ENCODE data around the gene LRP5.

DNA sequence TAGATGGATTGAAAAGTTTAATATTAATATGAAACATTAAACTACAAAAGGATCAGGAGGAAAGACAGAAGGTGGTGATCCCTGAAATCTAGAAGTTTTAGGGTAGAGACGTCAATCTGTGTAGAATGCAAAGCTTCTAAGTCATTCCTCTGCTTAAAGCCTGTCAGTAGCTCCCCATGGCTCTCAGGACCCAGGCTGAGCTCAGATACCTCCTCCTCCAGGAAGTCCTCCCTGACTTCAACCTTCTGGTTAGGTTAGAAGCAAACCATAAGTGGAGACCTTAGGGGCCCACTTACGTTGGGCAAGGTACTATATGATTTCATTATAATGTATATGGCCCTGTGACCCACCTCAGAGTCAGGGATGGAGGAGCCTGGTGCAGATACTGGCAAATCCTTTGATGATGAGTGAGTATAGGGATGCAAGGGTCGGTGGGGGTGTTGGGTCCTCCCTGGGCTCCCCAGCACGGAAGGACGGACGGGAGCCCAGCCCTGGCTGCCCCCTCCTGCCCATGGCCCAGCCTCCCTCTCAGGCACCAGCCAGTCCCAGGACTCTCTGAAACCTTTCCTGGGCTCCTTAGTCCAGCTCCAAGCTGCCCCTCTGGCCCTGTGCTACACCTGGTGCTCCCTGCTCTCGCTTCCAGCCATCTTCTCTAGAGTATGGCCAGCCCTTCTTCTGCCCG lies 145.0 kb downstream of the LRP5 start:
- TF ChIP-seq, protein P1, sequence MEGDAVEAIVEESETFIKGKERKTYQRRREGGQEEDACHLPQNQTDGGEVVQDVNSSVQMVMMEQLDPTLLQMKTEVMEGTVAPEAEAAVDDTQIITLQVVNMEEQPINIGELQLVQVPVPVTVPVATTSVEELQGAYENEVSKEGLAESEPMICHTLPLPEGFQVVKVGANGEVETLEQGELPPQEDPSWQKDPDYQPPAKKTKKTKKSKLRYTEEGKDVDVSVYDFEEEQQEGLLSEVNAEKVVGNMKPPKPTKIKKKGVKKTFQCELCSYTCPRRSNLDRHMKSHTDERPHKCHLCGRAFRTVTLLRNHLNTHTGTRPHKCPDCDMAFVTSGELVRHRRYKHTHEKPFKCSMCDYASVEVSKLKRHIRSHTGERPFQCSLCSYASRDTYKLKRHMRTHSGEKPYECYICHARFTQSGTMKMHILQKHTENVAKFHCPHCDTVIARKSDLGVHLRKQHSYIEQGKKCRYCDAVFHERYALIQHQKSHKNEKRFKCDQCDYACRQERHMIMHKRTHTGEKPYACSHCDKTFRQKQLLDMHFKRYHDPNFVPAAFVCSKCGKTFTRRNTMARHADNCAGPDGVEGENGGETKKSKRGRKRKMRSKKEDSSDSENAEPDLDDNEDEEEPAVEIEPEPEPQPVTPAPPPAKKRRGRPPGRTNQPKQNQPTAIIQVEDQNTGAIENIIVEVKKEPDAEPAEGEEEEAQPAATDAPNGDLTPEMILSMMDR (conservative IDR thresholded peaks at IDR 0.05; ENCODE audit: low read length), result no peak
- no peak for TF ChIP-seq EZH2phosphoT487 (IDR thresholded peaks at IDR 0.05; ENCODE audit: borderline replicate concordance)

Data from Loucy (cell line).